GM23338 (cell line): ENCODE results near the gene SSTR4. TPM values are rescaled to one million over a fixed set of nuclear protein-coding genes. Genes with fewer than 3 reads are reported as not detected.

Source experiments
- ATAC-seq: fragments of 200-7000 bp; cut with Tn5 transposase; 3 replicates; pipeline ENCODE4 v1.9.1; 2020
- DNase-seq: peaks from one replicate; pipeline ENCODE4 v3.0.0-alpha.2; 2015; ENCODE audit warnings: low spot score
- H2AFZ ChIP-seq: fragments of 200-600 bp; sonication (generic); 2 replicates; pipeline ENCODE4 v1.8.0; 2016; ENCODE audit warnings: antibody characterized with exemption, mild to moderate bottlenecking, moderate library complexity
- H3F3A ChIP-seq: fragments of 200-600 bp; sonication (generic); replicated peaks from 2 replicates; pipeline ENCODE4 v1.8.0; 2017; ENCODE audit warnings: antibody characterized with exemption, mixed run types, low read depth
- H3K27ac ChIP-seq: fragments of 200-600 bp; sonication (generic); 2 replicates; pipeline ENCODE4 v1.6.1; 2016; ENCODE audit warnings: low read depth
- H3K27me3 ChIP-seq: fragments of 200-600 bp; sonication (generic); 2 replicates; pipeline ENCODE4 v1.8.0; 2016; ENCODE audit warnings: mild to moderate bottlenecking, mixed run types, moderate library complexity; ENCODE audit not compliant: insufficient read depth
- H3K36me3 ChIP-seq: fragments of 200-600 bp; sonication (generic); 2 replicates; pipeline ENCODE4 v1.8.0; 2016; ENCODE audit warnings: mild to moderate bottlenecking; ENCODE audit not compliant: insufficient read depth
- H3K4me1 ChIP-seq: fragments of 200-600 bp; sonication (generic); 2 replicates; pipeline ENCODE4 v1.8.0; 2016; ENCODE audit warnings: mild to moderate bottlenecking, moderate library complexity; ENCODE audit not compliant: insufficient read depth
- H3K4me2 ChIP-seq: fragments of 200-600 bp; sonication (generic); 2 replicates; pipeline ENCODE4 v1.7.1; 2017; ENCODE audit warnings: mixed run types
- H3K4me3 ChIP-seq: fragments of 200-600 bp; sonication (generic); 2 replicates; pipeline ENCODE4 v1.6.1; 2016; ENCODE audit warnings: mixed run types
- H3K79me2 ChIP-seq: fragments of 200-600 bp; sonication (generic); replicated peaks from 2 replicates; pipeline ENCODE4 v1.8.0; 2017; ENCODE audit warnings: mild to moderate bottlenecking; ENCODE audit not compliant: insufficient read depth
- H3K9me2 ChIP-seq: fragments of 200-600 bp; sonication (generic); 2 replicates; pipeline ENCODE4 v1.8.0; 2017; ENCODE audit not compliant: insufficient read depth
- H4K20me1 ChIP-seq: fragments of 200-600 bp; sonication (generic); replicated peaks from 2 replicates; pipeline ENCODE4 v1.8.0; 2017; ENCODE audit warnings: mild to moderate bottlenecking; ENCODE audit not compliant: insufficient read depth
- H3K27ac Mint-ChIP-seq: 2 replicates; pipeline ENCODE4 v1.8.0; 2020; ENCODE audit warnings: inconsistent platforms, mild to moderate bottlenecking, moderate library complexity, mixed read lengths
- H3K27me3 Mint-ChIP-seq: 3 replicates; pipeline ENCODE4 v1.8.0; 2022; ENCODE audit warnings: low read depth, mild to moderate bottlenecking, moderate library complexity, mixed read lengths, inconsistent platforms; ENCODE audit not compliant: insufficient read depth, poor library complexity
- H3K36me3 Mint-ChIP-seq: 3 replicates; pipeline ENCODE4 v1.8.0; 2021; ENCODE audit warnings: low read depth, mild to moderate bottlenecking, inconsistent platforms, moderate library complexity, mixed read lengths
- H3K4me1 Mint-ChIP-seq: 3 replicates; pipeline ENCODE4 v1.8.0; 2020; ENCODE audit warnings: mild to moderate bottlenecking, inconsistent platforms, mixed read lengths
- H3K4me3 Mint-ChIP-seq: 3 replicates; pipeline ENCODE4 v1.8.0; 2021; ENCODE audit warnings: moderate library complexity, mild to moderate bottlenecking, inconsistent platforms, mixed read lengths
- H3K9me3 Mint-ChIP-seq: 3 replicates; pipeline ENCODE4 v1.8.0; 2020; ENCODE audit warnings: moderate library complexity, mild to moderate bottlenecking, inconsistent platforms, mixed read lengths
- CREB1 ChIP-seq: fragments of 250-450 bp; sonication (Bioruptor Pico); IDR thresholded peaks from 2 replicates; pipeline ENCODE4 v1.5.0; 2020; ENCODE audit warnings: low read depth, mild to moderate bottlenecking, moderate library complexity
- CTCF ChIP-seq, 2 experiments: fragments of 200-600 bp in 1 of 2; sonication (generic) in 1 of 2; conservative IDR thresholded peaks; 2 replicates each; pipeline versions ENCODE4 v1.5.1 to v1.6.1; 2016 to 2017; ENCODE audit warnings: antibody characterized with exemption in 2 of 2, low read depth in 2 of 2, mild to moderate bottlenecking in 2 of 2, moderate library complexity in 1 of 2
- EZH2 ChIP-seq: fragments of 200-600 bp; sonication (generic); IDR thresholded peaks from one replicate; pipeline ENCODE4 v1.8.0; 2017; ENCODE audit warnings: antibody characterized with exemption, mild to moderate bottlenecking, low read depth; ENCODE audit not compliant: unreplicated experiment
- EZH2phosphoT487 ChIP-seq: fragments of 200-600 bp; sonication (generic); IDR thresholded peaks from one replicate; pipeline ENCODE4 v1.8.1; 2018; ENCODE audit warnings: antibody characterized with exemption; ENCODE audit not compliant: unreplicated experiment
- JUNB ChIP-seq: IDR thresholded peaks from one replicate; pipeline ENCODE4 v1.6.1; 2016; ENCODE audit warnings: antibody characterized with exemption; ENCODE audit not compliant: unreplicated experiment
- NANOG ChIP-seq: IDR thresholded peaks from 2 replicates; pipeline ENCODE4 v1.6.1; 2016; ENCODE audit warnings: antibody characterized with exemption, borderline replicate concordance
- POLR2AphosphoS5 ChIP-seq: IDR thresholded peaks from 2 replicates; pipeline ENCODE4 v1.6.1; 2016; ENCODE audit warnings: antibody characterized with exemption, low read depth
- STAT1 ChIP-seq: IDR thresholded peaks from one replicate; pipeline ENCODE4 v1.6.1; 2016; ENCODE audit warnings: antibody characterized with exemption; ENCODE audit not compliant: unreplicated experiment
- ZNF114 ChIP-seq: fragments of 250-450 bp; sonication (Bioruptor Pico); IDR thresholded peaks from 2 replicates; pipeline ENCODE4 v1.5.0; 2020; ENCODE audit warnings: mild to moderate bottlenecking, moderate library complexity
- ZNF331 ChIP-seq: fragments of 250-450 bp; sonication (Bioruptor Pico); IDR thresholded peaks from 2 replicates; pipeline ENCODE4 v1.5.0; 2020; ENCODE audit warnings: low read depth, mild to moderate bottlenecking, moderate library complexity
- polyA plus RNA-seq: library from polyadenylated mRNA; unstranded; fragments of >200 nt; fragmentation: Nextera tagmentation; extraction: Ambion mirVana; gene quantifications from 2 replicates; pipeline ENCODE4 v1.2.1, GENCODE V29; 2016
- total RNA-seq: library from RNA; depleted of rRNA; stranded (reverse); fragments of >200 nt; shearing (Covaris generic); gene quantifications from 2 replicates; pipeline ENCODE4 v1.2.3, GENCODE V29; 2014
- TF ChIP-seq, protein P1 (sequence below): fragments of 250-450 bp; sonication (Bioruptor Pico); IDR thresholded peaks from 2 replicates; pipeline ENCODE4 v1.5.0; 2020; ENCODE audit warnings: mild to moderate bottlenecking, moderate library complexity
- TF ChIP-seq, protein P2 (sequence below): IDR thresholded peaks from 2 replicates; pipeline ENCODE4 v1.6.1; 2016; ENCODE audit warnings: antibody characterized with exemption
- TF ChIP-seq, protein P3 (sequence below): IDR thresholded peaks from one replicate; pipeline ENCODE4 v1.6.1; 2018; ENCODE audit warnings: antibody characterized with exemption; ENCODE audit not compliant: unreplicated experiment

SSTR4 gene
- total and polyA plus RNA-seq, 2 experiments from 2014 or later, result not detected

GRCh38 chr20:23009636-23010035, 25.5 kb upstream of the SSTR4 start:
- no peak overlapping the region for H2AFZ ChIP-seq
- Mint-ChIP-seq H3K4me3 (no peak overlapping the region), H3K27ac (no peak overlapping the region), H3K4me1 (peaks cover 6% of the 10 kb centered on the region; the same call in 2 of the 3 replicates), H3K9me3 (no peaks in the 10 kb centered on the region; the same call in 2 of the 3 replicates), H3K36me3 (no peaks in the 10 kb centered on the region), H3K27me3 (no peaks in the 10 kb centered on the region)
- DNase-seq (no peak), ATAC-seq (no peak)
- no peaks in the 10 kb centered on the region for H3K36me3 ChIP-seq
- H3K4me3 ChIP-seq, result no peak overlapping the region
- no peak for TF ChIP-seq CTCF (conservative IDR thresholded peaks at IDR 0.05; ENCODE audit: low read depth in 2 of 2)
- no peak for TF ChIP-seq ZNF114 (CRISPR knock-in tag)
- TF ChIP-seq NANOG, result no peak
- TF ChIP-seq EZH2, result no peak
- TF ChIP-seq CREB1, result no peak
- TF ChIP-seq JUNB, result no peak
- TF ChIP-seq EZH2phosphoT487, result no peak
- no peak for TF ChIP-seq POLR2AphosphoS5
- TF ChIP-seq STAT1, result no peak
- TF ChIP-seq, protein P1, sequence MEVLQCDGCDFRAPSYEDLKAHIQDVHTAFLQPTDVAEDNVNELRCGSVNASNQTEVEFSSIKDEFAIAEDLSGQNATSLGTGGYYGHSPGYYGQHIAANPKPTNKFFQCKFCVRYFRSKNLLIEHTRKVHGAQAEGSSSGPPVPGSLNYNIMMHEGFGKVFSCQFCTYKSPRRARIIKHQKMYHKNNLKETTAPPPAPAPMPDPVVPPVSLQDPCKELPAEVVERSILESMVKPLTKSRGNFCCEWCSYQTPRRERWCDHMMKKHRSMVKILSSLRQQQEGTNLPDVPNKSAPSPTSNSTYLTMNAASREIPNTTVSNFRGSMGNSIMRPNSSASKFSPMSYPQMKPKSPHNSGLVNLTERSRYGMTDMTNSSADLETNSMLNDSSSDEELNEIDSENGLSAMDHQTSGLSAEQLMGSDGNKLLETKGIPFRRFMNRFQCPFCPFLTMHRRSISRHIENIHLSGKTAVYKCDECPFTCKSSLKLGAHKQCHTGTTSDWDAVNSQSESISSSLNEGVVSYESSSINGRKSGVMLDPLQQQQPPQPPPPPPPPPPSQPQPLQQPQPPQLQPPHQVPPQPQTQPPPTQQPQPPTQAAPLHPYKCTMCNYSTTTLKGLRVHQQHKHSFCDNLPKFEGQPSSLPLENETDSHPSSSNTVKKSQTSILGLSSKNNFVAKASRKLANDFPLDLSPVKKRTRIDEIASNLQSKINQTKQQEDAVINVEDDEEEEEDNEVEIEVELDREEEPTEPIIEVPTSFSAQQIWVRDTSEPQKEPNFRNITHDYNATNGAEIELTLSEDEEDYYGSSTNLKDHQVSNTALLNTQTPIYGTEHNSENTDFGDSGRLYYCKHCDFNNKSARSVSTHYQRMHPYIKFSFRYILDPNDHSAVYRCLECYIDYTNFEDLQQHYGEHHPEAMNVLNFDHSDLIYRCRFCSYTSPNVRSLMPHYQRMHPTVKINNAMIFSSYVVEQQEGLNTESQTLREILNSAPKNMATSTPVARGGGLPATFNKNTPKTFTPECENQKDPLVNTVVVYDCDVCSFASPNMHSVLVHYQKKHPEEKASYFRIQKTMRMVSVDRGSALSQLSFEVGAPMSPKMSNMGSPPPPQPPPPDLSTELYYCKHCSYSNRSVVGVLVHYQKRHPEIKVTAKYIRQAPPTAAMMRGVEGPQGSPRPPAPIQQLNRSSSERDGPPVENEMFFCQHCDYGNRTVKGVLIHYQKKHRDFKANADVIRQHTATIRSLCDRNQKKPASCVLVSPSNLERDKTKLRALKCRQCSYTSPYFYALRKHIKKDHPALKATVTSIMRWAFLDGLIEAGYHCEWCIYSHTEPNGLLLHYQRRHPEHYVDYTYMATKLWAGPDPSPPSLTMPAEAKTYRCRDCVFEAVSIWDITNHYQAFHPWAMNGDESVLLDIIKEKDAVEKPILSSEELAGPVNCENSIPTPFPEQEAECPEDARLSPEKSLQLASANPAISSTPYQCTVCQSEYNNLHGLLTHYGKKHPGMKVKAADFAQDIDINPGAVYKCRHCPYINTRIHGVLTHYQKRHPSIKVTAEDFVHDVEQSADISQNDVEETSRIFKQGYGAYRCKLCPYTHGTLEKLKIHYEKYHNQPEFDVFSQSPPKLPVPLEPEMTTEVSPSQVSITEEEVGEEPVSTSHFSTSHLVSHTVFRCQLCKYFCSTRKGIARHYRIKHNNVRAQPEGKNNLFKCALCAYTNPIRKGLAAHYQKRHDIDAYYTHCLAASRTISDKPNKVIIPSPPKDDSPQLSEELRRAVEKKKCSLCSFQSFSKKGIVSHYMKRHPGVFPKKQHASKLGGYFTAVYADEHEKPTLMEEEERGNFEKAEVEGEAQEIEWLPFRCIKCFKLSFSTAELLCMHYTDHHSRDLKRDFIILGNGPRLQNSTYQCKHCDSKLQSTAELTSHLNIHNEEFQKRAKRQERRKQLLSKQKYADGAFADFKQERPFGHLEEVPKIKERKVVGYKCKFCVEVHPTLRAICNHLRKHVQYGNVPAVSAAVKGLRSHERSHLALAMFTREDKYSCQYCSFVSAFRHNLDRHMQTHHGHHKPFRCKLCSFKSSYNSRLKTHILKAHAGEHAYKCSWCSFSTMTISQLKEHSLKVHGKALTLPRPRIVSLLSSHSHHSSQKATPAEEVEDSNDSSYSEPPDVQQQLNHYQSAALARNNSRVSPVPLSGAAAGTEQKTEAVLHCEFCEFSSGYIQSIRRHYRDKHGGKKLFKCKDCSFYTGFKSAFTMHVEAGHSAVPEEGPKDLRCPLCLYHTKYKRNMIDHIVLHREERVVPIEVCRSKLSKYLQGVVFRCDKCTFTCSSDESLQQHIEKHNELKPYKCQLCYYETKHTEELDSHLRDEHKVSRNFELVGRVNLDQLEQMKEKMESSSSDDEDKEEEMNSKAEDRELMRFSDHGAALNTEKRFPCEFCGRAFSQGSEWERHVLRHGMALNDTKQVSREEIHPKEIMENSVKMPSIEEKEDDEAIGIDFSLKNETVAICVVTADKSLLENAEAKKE (CRISPR knock-in tag), result no peak
- TF ChIP-seq ZNF331 (CRISPR knock-in tag), result no peak
- TF ChIP-seq, protein P2, sequence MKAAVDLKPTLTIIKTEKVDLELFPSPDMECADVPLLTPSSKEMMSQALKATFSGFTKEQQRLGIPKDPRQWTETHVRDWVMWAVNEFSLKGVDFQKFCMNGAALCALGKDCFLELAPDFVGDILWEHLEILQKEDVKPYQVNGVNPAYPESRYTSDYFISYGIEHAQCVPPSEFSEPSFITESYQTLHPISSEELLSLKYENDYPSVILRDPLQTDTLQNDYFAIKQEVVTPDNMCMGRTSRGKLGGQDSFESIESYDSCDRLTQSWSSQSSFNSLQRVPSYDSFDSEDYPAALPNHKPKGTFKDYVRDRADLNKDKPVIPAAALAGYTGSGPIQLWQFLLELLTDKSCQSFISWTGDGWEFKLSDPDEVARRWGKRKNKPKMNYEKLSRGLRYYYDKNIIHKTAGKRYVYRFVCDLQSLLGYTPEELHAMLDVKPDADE, result no peak
- TF ChIP-seq, protein P3, sequence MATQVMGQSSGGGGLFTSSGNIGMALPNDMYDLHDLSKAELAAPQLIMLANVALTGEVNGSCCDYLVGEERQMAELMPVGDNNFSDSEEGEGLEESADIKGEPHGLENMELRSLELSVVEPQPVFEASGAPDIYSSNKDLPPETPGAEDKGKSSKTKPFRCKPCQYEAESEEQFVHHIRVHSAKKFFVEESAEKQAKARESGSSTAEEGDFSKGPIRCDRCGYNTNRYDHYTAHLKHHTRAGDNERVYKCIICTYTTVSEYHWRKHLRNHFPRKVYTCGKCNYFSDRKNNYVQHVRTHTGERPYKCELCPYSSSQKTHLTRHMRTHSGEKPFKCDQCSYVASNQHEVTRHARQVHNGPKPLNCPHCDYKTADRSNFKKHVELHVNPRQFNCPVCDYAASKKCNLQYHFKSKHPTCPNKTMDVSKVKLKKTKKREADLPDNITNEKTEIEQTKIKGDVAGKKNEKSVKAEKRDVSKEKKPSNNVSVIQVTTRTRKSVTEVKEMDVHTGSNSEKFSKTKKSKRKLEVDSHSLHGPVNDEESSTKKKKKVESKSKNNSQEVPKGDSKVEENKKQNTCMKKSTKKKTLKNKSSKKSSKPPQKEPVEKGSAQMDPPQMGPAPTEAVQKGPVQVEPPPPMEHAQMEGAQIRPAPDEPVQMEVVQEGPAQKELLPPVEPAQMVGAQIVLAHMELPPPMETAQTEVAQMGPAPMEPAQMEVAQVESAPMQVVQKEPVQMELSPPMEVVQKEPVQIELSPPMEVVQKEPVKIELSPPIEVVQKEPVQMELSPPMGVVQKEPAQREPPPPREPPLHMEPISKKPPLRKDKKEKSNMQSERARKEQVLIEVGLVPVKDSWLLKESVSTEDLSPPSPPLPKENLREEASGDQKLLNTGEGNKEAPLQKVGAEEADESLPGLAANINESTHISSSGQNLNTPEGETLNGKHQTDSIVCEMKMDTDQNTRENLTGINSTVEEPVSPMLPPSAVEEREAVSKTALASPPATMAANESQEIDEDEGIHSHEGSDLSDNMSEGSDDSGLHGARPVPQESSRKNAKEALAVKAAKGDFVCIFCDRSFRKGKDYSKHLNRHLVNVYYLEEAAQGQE, result no peak
- H3K27ac ChIP-seq, result no peak overlapping the region
- no peak overlapping the region for H3K4me2 ChIP-seq
- no peaks in the 10 kb centered on the region for H3K9me2 ChIP-seq
- no peaks in the 10 kb centered on the region for H3F3A ChIP-seq
- no peaks in the 10 kb centered on the region for H3K27me3 ChIP-seq
- H4K20me1 ChIP-seq, result no peaks in the 10 kb centered on the region
- H3K79me2 ChIP-seq, result no peaks in the 10 kb centered on the region
- H3K4me1 ChIP-seq, result peaks cover 8% of the 10 kb centered on the region
